K562 (cell line): ENCODE measurements around the gene EAF1.
"Not testable (repeated sequence)": the region's sequence is repeated elsewhere in the genome, so short reads cannot be mapped to it uniquely, and the experiment has no call there.

Experiments
- CBX8 ChIP-seq: fragments of 200-600 bp; sonication (generic); IDR thresholded peaks from 2 replicates; pipeline ENCODE4 v1.6.1; 2012; ENCODE audit warnings: borderline replicate concordance, mixed run types, low read depth, mild to moderate bottlenecking, moderate library complexity, mixed read lengths, low read length, control low read depth, inconsistent platforms; ENCODE audit not compliant: poor library complexity, severe bottlenecking; ENCODE audit errors: extremely low read depth
- CTCF ChIP-seq, 3 experiments: IDR thresholded peaks in 2 of 3; conservative IDR thresholded peaks in 1 of 3; 2 replicates each; pipeline ENCODE4 v1.5.1; 2011 to 2012; ENCODE audit warnings: low read length in 3 of 3, mild to moderate bottlenecking in 3 of 3, control low read depth in 2 of 3, improper control_type of control experiment in 1 of 3, inconsistent platforms in 1 of 3, low read depth in 1 of 3, mixed read lengths in 1 of 3, moderate library complexity in 1 of 3; ENCODE audit not compliant: insufficient read depth in 2 of 3
- DMBX1 ChIP-seq: fragments of 250-450 bp; sonication (Bioruptor Pico); IDR thresholded peaks from 2 replicates; pipeline ENCODE4 v1.8.0; 2022; ENCODE audit warnings: inconsistent platforms, mild to moderate bottlenecking, moderate library complexity, borderline replicate concordance
- EP300 ChIP-seq: IDR thresholded peaks from 2 replicates; pipeline ENCODE4 v1.6.1; 2012; ENCODE audit warnings: low read length, improper control_type of control experiment
- KLF10 ChIP-seq: fragments of 250-450 bp; sonication (Bioruptor Pico); IDR thresholded peaks from 2 replicates; pipeline ENCODE4 v1.6.1; 2021; ENCODE audit warnings: matching md5 sums
- TAL1 ChIP-seq: fragments of 450-650 bp; IDR thresholded peaks from 2 replicates; pipeline ENCODE4 v1.6.1; 2016; ENCODE audit warnings: mild to moderate bottlenecking
- TCF3 ChIP-seq: sonication (generic); formaldehyde crosslinking; IDR thresholded peaks from 2 replicates; pipeline ENCODE4 v1.4.0; 2020; ENCODE audit warnings: mild to moderate bottlenecking, missing genetic modification reagents
- U2AF2 ChIP-seq: fragments of 200-400 bp; formaldehyde crosslinking; optimal IDR thresholded peaks from 2 replicates; pipeline ENCODE3; 2017; ENCODE audit warnings: low read depth, mild to moderate bottlenecking, low read length
- VEZF1 ChIP-seq: fragments of 200-800 bp; sonication (Bioruptor generic); IDR thresholded peaks from 2 replicates; pipeline ENCODE4 v1.6.1; 2017; ENCODE audit warnings: missing genetic modification characterization, missing compliant biosample characterization
- ZFP1 ChIP-seq: fragments of 450-650 bp; formaldehyde crosslinking; IDR thresholded peaks from 2 replicates; pipeline ENCODE4 v1.4.0; 2020; ENCODE audit warnings: mild to moderate bottlenecking, mixed read lengths

GRCh38 chr3:15386654-15386955 lies 40.8 kb upstream of the EAF1 start:
- not testable (repeated sequence) for TF ChIP-seq VEZF1 (CRISPR knock-in tag); EP300; TAL1; KLF10; U2AF2; CBX8; CTCF (IDR thresholded peaks at IDR 0.05 in 2 of 3, conservative IDR thresholded peaks at IDR 0.05 in 1 of 3; ENCODE audit: insufficient read depth in 2 of 3, low read depth in 1 of 3, low read length in 3 of 3); TCF3; DMBX1 (CRISPR knock-in tag); ZFP1 (CRISPR knock-in tag)
